IMR-90 (cell line): ENCODE results near the gene MRGPRD. TPM values are rescaled to one million over a fixed set of nuclear protein-coding genes. Genes with fewer than 3 reads are reported as not detected.

Source experiments
- ATAC-seq: fragments of 200-7000 bp; cut with Tn5 transposase; 2 replicates; pipeline ENCODE4 v1.9.1; 2020; ENCODE audit warnings: low read depth, mild to moderate bottlenecking, moderate library complexity
- BruUV-seq: library from RNA; stranded (reverse); fragments of 400-500 nt; replicated peaks from 2 replicates; lab custom pipeline; 2021; lab: Mats Ljungman, UMichigan
- CTCF ChIA-PET: fragments of 300-600 bp; formaldehyde crosslinking; extraction: SDS; loops from one replicate; lab custom pipeline; 2021; ENCODE audit warnings: antibody characterized with exemption; lab: Yijun Ruan, JAX
- POLR2A ChIA-PET: fragments of 300-600 bp; sonication (Branson Sonifier 250); formaldehyde crosslinking; loops from one replicate; lab custom pipeline; 2022; ENCODE audit warnings: antibody characterized with exemption; ENCODE audit not compliant: unreplicated experiment; lab: Charles Lee
- DNase-seq: peaks from one replicate; pipeline ENCODE4 v3.0.0; 2013
- H2AFZ ChIP-seq: replicated peaks from 2 replicates; pipeline ENCODE3; 2013; ENCODE audit warnings: low read length, mild to moderate bottlenecking; ENCODE audit not compliant: poor library complexity
- H2AK5ac ChIP-seq: 2 replicates; pipeline ENCODE4 v1.6.1; 2013; ENCODE audit warnings: low read depth, low read length, inconsistent platforms
- H2AK9ac ChIP-seq: replicated peaks from 2 replicates; pipeline ENCODE3; 2013; ENCODE audit warnings: mild to moderate bottlenecking, low read depth, low read length, moderate library complexity; ENCODE audit not compliant: poor library complexity
- H2BK120ac ChIP-seq: 2 replicates; pipeline ENCODE4 v1.6.1; 2013; ENCODE audit warnings: low read depth, low read length, inconsistent platforms
- H2BK15ac ChIP-seq: 3 replicates; pipeline ENCODE4 v1.6.1; 2013; ENCODE audit warnings: low read depth, low read length, inconsistent platforms
- H2BK20ac ChIP-seq: 2 replicates; pipeline ENCODE4 v1.6.1; 2013; ENCODE audit warnings: low read depth, mild to moderate bottlenecking, inconsistent platforms, low read length, moderate library complexity
- H2BK5ac ChIP-seq: 2 replicates; pipeline ENCODE4 v1.6.1; 2013; ENCODE audit warnings: mild to moderate bottlenecking, low read depth, low read length, inconsistent platforms; ENCODE audit not compliant: poor library complexity, severe bottlenecking
- H3K14ac ChIP-seq: replicated peaks from 2 replicates; pipeline ENCODE4 v1.6.1; 2013; ENCODE audit warnings: low read depth, low read length, inconsistent platforms
- H3K18ac ChIP-seq: 2 replicates; pipeline ENCODE4 v1.6.1; 2013; ENCODE audit warnings: low read depth, low read length, control low read depth
- H3K23ac ChIP-seq: 2 replicates; pipeline ENCODE4 v1.6.1; 2013; ENCODE audit warnings: low read depth, low read length, inconsistent platforms
- H3K27ac ChIP-seq: 2 replicates; pipeline ENCODE4 v1.5.1; 2013; ENCODE audit warnings: mild to moderate bottlenecking, control low read depth, low read length; ENCODE audit not compliant: insufficient read depth
- H3K27me3 ChIP-seq: 2 replicates; pipeline ENCODE4 v1.6.1; 2013; ENCODE audit warnings: low read length; ENCODE audit not compliant: control insufficient read depth, insufficient read depth
- H3K36me3 ChIP-seq: 2 replicates; pipeline ENCODE4 v1.6.1; 2013; ENCODE audit warnings: low read length, mixed read lengths; ENCODE audit not compliant: control insufficient read depth, insufficient read depth
- H3K4ac ChIP-seq: 2 replicates; pipeline ENCODE4 v1.6.1; 2013; ENCODE audit warnings: low read depth, low read length, inconsistent platforms
- H3K4me1 ChIP-seq: 2 replicates; pipeline ENCODE4 v1.6.1; 2013; ENCODE audit warnings: low read length, mixed read lengths; ENCODE audit not compliant: control insufficient read depth, insufficient read depth
- H3K4me2 ChIP-seq: 2 replicates; pipeline ENCODE4 v1.6.1; 2013; ENCODE audit warnings: low read depth, mild to moderate bottlenecking, control low read depth, low read length, moderate library complexity
- H3K4me3 ChIP-seq: 2 replicates; pipeline ENCODE4 v1.5.1; 2013; ENCODE audit warnings: low read depth, mild to moderate bottlenecking, control low read depth, low read length, moderate library complexity; ENCODE audit not compliant: insufficient read depth
- H3K56ac ChIP-seq: 2 replicates; pipeline ENCODE4 v1.6.1; 2013; ENCODE audit warnings: low read length, inconsistent platforms; ENCODE audit not compliant: insufficient read depth; ENCODE audit errors: extremely low read depth
- H3K79me1 ChIP-seq, 2 experiments: 2 replicates each; pipeline ENCODE4 v1.6.1; 2013; ENCODE audit warnings: low read length in 2 of 2, inconsistent platforms in 1 of 2, low read depth in 1 of 2
- H3K9ac ChIP-seq: 2 replicates; pipeline ENCODE4 v1.6.1; 2013; ENCODE audit warnings: low read depth, low read length, control low read depth
- H3K9me1 ChIP-seq: 2 replicates; pipeline ENCODE4 v1.6.1; 2013; ENCODE audit warnings: low read length, inconsistent platforms; ENCODE audit not compliant: insufficient read depth
- H3K9me3 ChIP-seq: 2 replicates; pipeline ENCODE4 v1.6.1; 2013; ENCODE audit warnings: low read length; ENCODE audit not compliant: control insufficient read depth, insufficient read depth
- H4K20me1 ChIP-seq: 2 replicates; pipeline ENCODE4 v1.6.1; 2013; ENCODE audit warnings: low read length, inconsistent platforms; ENCODE audit not compliant: insufficient read depth
- H4K5ac ChIP-seq: 2 replicates; pipeline ENCODE4 v1.6.1; 2013; ENCODE audit warnings: mild to moderate bottlenecking, low read depth, low read length, control low read depth
- H4K8ac ChIP-seq, 2 experiments: 2 replicates each; pipeline ENCODE4 v1.6.1; 2013; ENCODE audit warnings: low read depth in 2 of 2, low read length in 2 of 2, control low read depth in 1 of 2, inconsistent platforms in 1 of 2
- H4K91ac ChIP-seq: 2 replicates; pipeline ENCODE4 v1.6.1; 2013; ENCODE audit warnings: low read depth, low read length, inconsistent platforms; ENCODE audit not compliant: insufficient read depth
- FOS ChIP-seq: fragments of 150-350 bp; IDR thresholded peaks from 2 replicates; pipeline ENCODE4 v1.6.1; 2016; ENCODE audit warnings: low read depth, low read length
- MAZ ChIP-seq: IDR thresholded peaks from 2 replicates; pipeline ENCODE4 v1.6.1; 2012; ENCODE audit warnings: low read depth, mild to moderate bottlenecking, low read length, improper control_type of control experiment, moderate library complexity, borderline replicate concordance
- MXI1 ChIP-seq: IDR thresholded peaks from 2 replicates; pipeline ENCODE4 v1.6.1; 2012; ENCODE audit warnings: low read depth, mild to moderate bottlenecking, low read length, moderate library complexity, borderline replicate concordance
- NFE2L2 ChIP-seq: fragments of 150-350 bp; IDR thresholded peaks from 2 replicates; pipeline ENCODE4 v1.6.1; 2016; ENCODE audit warnings: low read depth, mild to moderate bottlenecking, low read length
- SMC3 ChIP-seq: fragments of 150-350 bp; IDR thresholded peaks from 2 replicates; pipeline ENCODE4 v1.6.1; 2016; ENCODE audit warnings: low read depth, mild to moderate bottlenecking, antibody characterized with exemption, low read length, moderate library complexity
- WGBS, 2 experiments: methylation state at CpG; one replicate each; pipeline versions ENCODE4 v1.1.5 to v1.1.7; 2013; ENCODE audit warnings: missing lambda C conversion rate in 2 of 2; ENCODE audit not compliant: insufficient read length in 1 of 2; ENCODE audit errors: extremely low coverage in 2 of 2; 5-methylcytosine and 5-hydroxymethylcytosine counted together
- dilution Hi-C: fragments of 300-500 bp; cut with HindIII; formaldehyde crosslinking; loops from one replicate; pipeline ENCODE4 v1.14.3; 2018; ENCODE audit warnings: low sequenced_read_pairs; ENCODE audit not compliant: unreplicated experiment
- in situ Hi-C: fragments of 300-500 bp; cut with MboI; formaldehyde crosslinking; loops from 3 replicates; pipeline ENCODE4 v1.14.3; 2019; ENCODE audit warnings: low sequenced_read_pairs, inconsistent platforms, mixed read lengths
- intact Hi-C: fragments of 100-400 bp; cut with micrococcal nuclease; formaldehyde crosslinking; loops from 2 replicates; pipeline ENCODE4 v1.10.0; 2022
- polyA plus RNA-seq, 3 experiments: library from polyadenylated mRNA; depleted of rRNA; stranded (reverse); fragments of >200 nt; gene quantifications; 2 replicates each; pipeline ENCODE4 v1.2.3, GENCODE V29; 2012; ENCODE audit warnings: low replicate concordance in 1 of 3
- total RNA-seq: library from RNA; depleted of rRNA; stranded (reverse); fragments of >200 nt; gene quantifications from 2 replicates; pipeline ENCODE4 v1.2.3, GENCODE V29; 2012
- TF ChIP-seq, protein P1 (sequence below): fragments of 150-350 bp; IDR thresholded peaks from 2 replicates; pipeline ENCODE4 v1.6.1; 2016; ENCODE audit warnings: low read depth, mild to moderate bottlenecking, low read length, moderate library complexity, borderline replicate concordance

Gene MRGPRD
- total and polyA plus RNA-seq, 2 of the 4 experiments (the other 2 are of a cell fraction) = not detected

DNA sequence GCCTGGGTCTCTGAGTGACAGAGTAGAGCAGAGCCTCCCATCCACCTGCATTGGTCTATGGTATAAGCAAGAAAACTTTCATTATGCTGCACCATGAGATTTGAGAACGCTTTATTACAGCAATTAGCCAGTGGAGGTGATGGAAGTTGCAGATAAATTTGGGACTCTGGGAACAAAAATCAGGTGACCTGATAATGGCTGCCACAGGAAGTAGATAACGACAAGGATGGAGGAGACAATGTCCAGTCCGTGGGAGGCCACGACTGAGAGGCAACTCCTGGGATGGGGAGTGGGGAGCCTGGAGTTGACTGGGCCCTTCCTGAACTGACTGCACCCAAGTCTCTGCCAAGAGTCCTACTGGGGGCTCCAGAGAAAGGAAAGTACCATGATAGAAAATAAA is 4.7 kb downstream of the MRGPRD start:
- ChIA-PET POLR2A (no interaction called here), CTCF (no interaction called here)
- dilution Hi-C loops (no loop called here), in situ Hi-C loops (no loop called here), intact Hi-C loops (no loop called here)
- TF ChIP-seq MXI1 (no peak), NFE2L2 (no peak), SMC3 (no peak), MAZ (no peak), FOS (no peak)
- TF ChIP-seq, protein P1, sequence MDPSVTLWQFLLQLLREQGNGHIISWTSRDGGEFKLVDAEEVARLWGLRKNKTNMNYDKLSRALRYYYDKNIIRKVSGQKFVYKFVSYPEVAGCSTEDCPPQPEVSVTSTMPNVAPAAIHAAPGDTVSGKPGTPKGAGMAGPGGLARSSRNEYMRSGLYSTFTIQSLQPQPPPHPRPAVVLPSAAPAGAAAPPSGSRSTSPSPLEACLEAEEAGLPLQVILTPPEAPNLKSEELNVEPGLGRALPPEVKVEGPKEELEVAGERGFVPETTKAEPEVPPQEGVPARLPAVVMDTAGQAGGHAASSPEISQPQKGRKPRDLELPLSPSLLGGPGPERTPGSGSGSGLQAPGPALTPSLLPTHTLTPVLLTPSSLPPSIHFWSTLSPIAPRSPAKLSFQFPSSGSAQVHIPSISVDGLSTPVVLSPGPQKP = no peak
- Histone ChIP-seq H3K27me3 (peaks cover 49% of the 10 kb centered on the region), H2AFZ (no peak overlapping the region), H4K8ac (no peak overlapping the region), H3K56ac (no peak overlapping the region), H4K91ac (no peak overlapping the region), H3K4me2 (no peak overlapping the region; the same call in 1 of the 2 replicates), H4K5ac (no peak overlapping the region), H2BK15ac (no peak overlapping the region), H3K9me1 (no peaks in the 10 kb centered on the region), H2AK5ac (no peak overlapping the region), H3K36me3 (no peaks in the 10 kb centered on the region), H3K4me3 (no peak overlapping the region), H2AK9ac (no peak overlapping the region), H3K9me3 (no peaks in the 10 kb centered on the region; the same call in 1 of the 2 replicates), H4K20me1 (no peaks in the 10 kb centered on the region), H3K18ac (no peak overlapping the region), H3K23ac (no peak overlapping the region), H3K9ac (no peak overlapping the region), H3K27ac (no peak overlapping the region), H3K4me1 (peaks cover 2% of the 10 kb centered on the region; the same call in 1 of the 2 replicates), H2BK120ac (no peak overlapping the region), H3K14ac (no peak overlapping the region), H3K79me1 (no peaks in the 10 kb centered on the region), H3K4ac (no peak overlapping the region), H2BK20ac (no peak overlapping the region), H2BK5ac (no peak overlapping the region)
- WGBS, 2 experiments = no CpG with 5 or more reads among the region's 4 CpGs
- no TSS peak for BruUV-seq
- no peak for ATAC-seq
- DNase-seq = no peak
